Measurements from ENCODE around the gene IWS1. TPM values are rescaled to one million over a fixed set of nuclear protein-coding genes. Genes with fewer than 3 reads are reported as not detected.
"Not testable (repeated sequence)": the region's sequence is repeated elsewhere in the genome, so short reads cannot be mapped to it uniquely, and the experiment has no call there.

The IWS1 gene
- total RNA-seq, 4 donors from 2014 or later, result 8.5 to 47.4 (median 33.1) TPM

- Histone ChIP-seq H3K27ac (no peak overlapping the region), H3K36me3 (no peaks in the 10 kb centered on the region), H3K4me1 (peaks cover 0 to 8% of the 10 kb centered on the region in 2 donors), H3K27me3 (no peaks in the 10 kb centered on the region), H3K9me3 (no peaks in the 10 kb centered on the region), H3K4me3 (no peak overlapping the region)
- no peak for DNase-seq
- intact Hi-C loops (cut with DNase I; ENCODE audit: low total_unique reads), result no loop called here
- TF ChIP-seq POLR2A (IDR thresholded peaks at IDR 0.05) (no peak), CTCF (IDR thresholded peaks at IDR 0.05) (no peak)
Measured at GRCh38 chr2:127528487-127528886, 2.2 kb upstream of the IWS1 start.

GRCh38 chr2:127527001-127527804 is 914 bp upstream of the IWS1 start:
- TF ChIP-seq POLR2A (IDR thresholded peaks at IDR 0.05) (no peak), CTCF (IDR thresholded peaks at IDR 0.05) (no peak)
- H3K27me3 ChIP-seq, result no peaks in the 10 kb centered on the region
- peaks cover 0 to 8% of the 10 kb centered on the region in 2 donors for H3K4me1 ChIP-seq
- no peaks in the 10 kb centered on the region for H3K36me3 ChIP-seq
- H3K27ac ChIP-seq, result peak overlapping the region; percentile 90 to 92
- H3K9me3 ChIP-seq, result no peaks in the 10 kb centered on the region
- intact Hi-C loops (cut with DNase I; ENCODE audit: low total_unique reads), result no loop called here
- peak overlapping the region; percentile 80 to 85 for H3K4me3 ChIP-seq
- no peak for DNase-seq

GRCh38 chr2:127525691-127526131 is 578 bp downstream of the IWS1 start:
- intact Hi-C loops (cut with DNase I; ENCODE audit: low total_unique reads), result no loop called here
- no peaks in the 10 kb centered on the region for H3K9me3 ChIP-seq

GRCh38 chr2:127524198-127524834 is 2.0 kb downstream of the IWS1 start:
- intact Hi-C loops (cut with DNase I; ENCODE audit: low total_unique reads); H3K27me3 ChIP-seq; DNase-seq; H3K36me3 ChIP-seq; H3K4me1 ChIP-seq; H3K4me3 ChIP-seq; H3K9me3 ChIP-seq; H3K27ac ChIP-seq: not testable (repeated sequence)

More at GRCh38 chr2:127525691-127526131, 578 bp downstream of the IWS1 start:
- Histone ChIP-seq H3K4me1 (peaks cover 0 to 8% of the 10 kb centered on the region in 2 donors), H3K4me3 (peak overlapping the region; percentile 80 to 85), H3K27me3 (no peaks in the 10 kb centered on the region), H3K36me3 (no peaks in the 10 kb centered on the region), H3K27ac (peak overlapping the region; percentile 90 to 92)
- TF ChIP-seq CTCF (IDR thresholded peaks at IDR 0.05) (no peak), POLR2A (IDR thresholded peaks at IDR 0.05) (no peak)
- no peak for DNase-seq

- Histone ChIP-seq H3K27ac (no peak overlapping the region), H3K4me3 (no peak overlapping the region), H3K27me3 (no peaks in the 10 kb centered on the region), H3K4me1 (peaks cover 0 to 8% of the 10 kb centered on the region in 2 donors), H3K36me3 (no peaks in the 10 kb centered on the region), H3K9me3 (no peaks in the 10 kb centered on the region)
- intact Hi-C loops (cut with DNase I; ENCODE audit: low total_unique reads), result no loop called here
- DNase-seq, result no peak
- TF ChIP-seq CTCF (IDR thresholded peaks at IDR 0.05) (no peak), POLR2A (IDR thresholded peaks at IDR 0.05) (no peak)
Measured at GRCh38 chr2:127523269-127523939, 2.9 kb downstream of the IWS1 start.

Measured in uterus (tissue), 4 donors.